Measurements from ENCODE around the gene HAUS2. TPM values are rescaled to one million over a fixed set of nuclear protein-coding genes. Genes with fewer than 3 reads are reported as not detected.

HAUS2 gene
- total RNA-seq, 1 experiment from 2014 or later, result 11.7 TPM

DNA sequence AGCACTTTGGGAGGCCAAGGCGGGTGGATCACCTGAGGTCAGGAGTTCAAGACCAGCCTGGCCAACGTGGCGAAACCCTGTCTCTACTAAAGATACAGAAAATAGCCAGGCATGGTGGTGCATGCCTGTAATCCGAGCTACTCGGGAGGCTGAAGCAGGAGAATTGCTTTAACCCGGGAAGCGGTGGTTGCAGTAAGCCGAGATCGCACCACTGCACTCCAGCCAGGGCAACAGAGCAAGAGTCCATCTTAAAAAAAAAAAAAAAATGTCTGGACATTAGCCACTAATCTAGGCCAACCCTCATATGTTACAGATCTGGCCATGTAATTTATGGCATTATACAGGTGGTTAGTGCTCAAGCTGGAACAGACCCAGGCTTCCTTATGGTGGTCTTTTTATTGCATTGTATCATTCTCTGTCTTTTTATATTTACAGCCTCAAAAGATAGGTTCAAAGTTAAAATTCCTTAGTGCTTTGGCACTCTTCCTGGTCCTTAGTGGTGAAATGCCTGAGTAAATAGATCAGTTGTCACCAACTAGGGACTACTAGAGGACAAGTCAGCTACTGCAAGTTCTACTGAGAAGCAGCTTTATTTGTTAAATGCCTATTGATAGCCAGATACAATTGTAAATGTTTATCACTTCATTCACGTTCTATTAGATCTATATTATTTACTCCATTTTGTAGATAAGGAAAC is 42.7 kb downstream of the HAUS2 start:
- no peak overlapping the region for H3K27ac Mint-ChIP-seq (ENCODE audit: unreplicated experiment)
- no peak overlapping the region for H3K4me3 Mint-ChIP-seq (ENCODE audit: low read depth, unreplicated experiment)
- no peaks in the 10 kb centered on the region for H3K36me3 Mint-ChIP-seq (ENCODE audit: insufficient read depth, unreplicated experiment)
- no peak for DNase-seq
- intact Hi-C loops (cut with micrococcal nuclease; ENCODE audit: unreplicated experiment), result no loop called here
- H3K27me3 Mint-ChIP-seq (ENCODE audit: unreplicated experiment), result no peaks in the 10 kb centered on the region
- BruUV-seq (replicated peaks), result no TSS peak
- CTCF ChIA-PET, result interaction anchor here (0.7 kb wide), 1 partner anchor 169 kb away, joined by 4 read pairs; no protein-coding TSS in a partner anchor
- no peaks in the 10 kb centered on the region for H3K9me3 Mint-ChIP-seq (ENCODE audit: low read depth, unreplicated experiment)
- H3K4me1 Mint-ChIP-seq (ENCODE audit: low read depth, unreplicated experiment), result no peaks in the 10 kb centered on the region
- TF ChIP-seq, protein P1, sequence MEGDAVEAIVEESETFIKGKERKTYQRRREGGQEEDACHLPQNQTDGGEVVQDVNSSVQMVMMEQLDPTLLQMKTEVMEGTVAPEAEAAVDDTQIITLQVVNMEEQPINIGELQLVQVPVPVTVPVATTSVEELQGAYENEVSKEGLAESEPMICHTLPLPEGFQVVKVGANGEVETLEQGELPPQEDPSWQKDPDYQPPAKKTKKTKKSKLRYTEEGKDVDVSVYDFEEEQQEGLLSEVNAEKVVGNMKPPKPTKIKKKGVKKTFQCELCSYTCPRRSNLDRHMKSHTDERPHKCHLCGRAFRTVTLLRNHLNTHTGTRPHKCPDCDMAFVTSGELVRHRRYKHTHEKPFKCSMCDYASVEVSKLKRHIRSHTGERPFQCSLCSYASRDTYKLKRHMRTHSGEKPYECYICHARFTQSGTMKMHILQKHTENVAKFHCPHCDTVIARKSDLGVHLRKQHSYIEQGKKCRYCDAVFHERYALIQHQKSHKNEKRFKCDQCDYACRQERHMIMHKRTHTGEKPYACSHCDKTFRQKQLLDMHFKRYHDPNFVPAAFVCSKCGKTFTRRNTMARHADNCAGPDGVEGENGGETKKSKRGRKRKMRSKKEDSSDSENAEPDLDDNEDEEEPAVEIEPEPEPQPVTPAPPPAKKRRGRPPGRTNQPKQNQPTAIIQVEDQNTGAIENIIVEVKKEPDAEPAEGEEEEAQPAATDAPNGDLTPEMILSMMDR (IDR thresholded peaks at IDR 0.05; ENCODE audit: unreplicated experiment), result no peak

GRCh38 chr15:42592716-42593115 is 44.1 kb downstream of the HAUS2 start:
- intact Hi-C loops (cut with micrococcal nuclease; ENCODE audit: unreplicated experiment), result no loop called here
- TF ChIP-seq, protein P1 (IDR thresholded peaks at IDR 0.05; ENCODE audit: unreplicated experiment), result no peak
- H3K27ac Mint-ChIP-seq (ENCODE audit: unreplicated experiment), result no peak overlapping the region
- no peaks in the 10 kb centered on the region for H3K36me3 Mint-ChIP-seq (ENCODE audit: insufficient read depth, unreplicated experiment)
- CTCF ChIA-PET, result no interaction called here
- no peaks in the 10 kb centered on the region for H3K27me3 Mint-ChIP-seq (ENCODE audit: unreplicated experiment)
- no peak for DNase-seq
- no peaks in the 10 kb centered on the region for H3K9me3 Mint-ChIP-seq (ENCODE audit: low read depth, unreplicated experiment)
- no peaks in the 10 kb centered on the region for H3K4me1 Mint-ChIP-seq (ENCODE audit: low read depth, unreplicated experiment)
- H3K4me3 Mint-ChIP-seq (ENCODE audit: low read depth, unreplicated experiment), result no peak overlapping the region
- no TSS peak for BruUV-seq (replicated peaks)

- TF ChIP-seq, protein P1 (IDR thresholded peaks at IDR 0.05; ENCODE audit: unreplicated experiment), result no peak
- H3K4me1 Mint-ChIP-seq (ENCODE audit: low read depth, unreplicated experiment), result no peaks in the 10 kb centered on the region
- H3K4me3 Mint-ChIP-seq (ENCODE audit: low read depth, unreplicated experiment), result no peak overlapping the region
- no TSS peak for BruUV-seq (replicated peaks)
- no peaks in the 10 kb centered on the region for H3K27me3 Mint-ChIP-seq (ENCODE audit: unreplicated experiment)
- H3K9me3 Mint-ChIP-seq (ENCODE audit: low read depth, unreplicated experiment), result no peaks in the 10 kb centered on the region
- intact Hi-C loops (cut with micrococcal nuclease; ENCODE audit: unreplicated experiment), result no loop called here
- H3K27ac Mint-ChIP-seq (ENCODE audit: unreplicated experiment), result no peak overlapping the region
- DNase-seq, result no peak
- no peaks in the 10 kb centered on the region for H3K36me3 Mint-ChIP-seq (ENCODE audit: insufficient read depth, unreplicated experiment)
- CTCF ChIA-PET, result no interaction called here
These were observed 44.5 kb downstream of the HAUS2 start for GRCh38 chr15:42593143-42593542.

- Mint-ChIP-seq H3K4me3 (ENCODE audit: low read depth, unreplicated experiment) (no peak overlapping the region), H3K27me3 (ENCODE audit: unreplicated experiment) (no peaks in the 10 kb centered on the region), H3K36me3 (ENCODE audit: insufficient read depth, unreplicated experiment) (no peaks in the 10 kb centered on the region), H3K27ac (ENCODE audit: unreplicated experiment) (no peak overlapping the region), H3K9me3 (ENCODE audit: low read depth, unreplicated experiment) (no peaks in the 10 kb centered on the region), H3K4me1 (ENCODE audit: low read depth, unreplicated experiment) (no peaks in the 10 kb centered on the region)
- BruUV-seq (replicated peaks), result no TSS peak
- CTCF ChIA-PET, result no interaction called here
- intact Hi-C loops (cut with micrococcal nuclease; ENCODE audit: unreplicated experiment), result no loop called here
- no peak for DNase-seq
- TF ChIP-seq, protein P1 (IDR thresholded peaks at IDR 0.05; ENCODE audit: unreplicated experiment), result no peak
These were observed 45.5 kb downstream of the HAUS2 start for GRCh38 chr15:42594095-42594494.
